ENCODE results near the gene ZBTB34.

DNA sequence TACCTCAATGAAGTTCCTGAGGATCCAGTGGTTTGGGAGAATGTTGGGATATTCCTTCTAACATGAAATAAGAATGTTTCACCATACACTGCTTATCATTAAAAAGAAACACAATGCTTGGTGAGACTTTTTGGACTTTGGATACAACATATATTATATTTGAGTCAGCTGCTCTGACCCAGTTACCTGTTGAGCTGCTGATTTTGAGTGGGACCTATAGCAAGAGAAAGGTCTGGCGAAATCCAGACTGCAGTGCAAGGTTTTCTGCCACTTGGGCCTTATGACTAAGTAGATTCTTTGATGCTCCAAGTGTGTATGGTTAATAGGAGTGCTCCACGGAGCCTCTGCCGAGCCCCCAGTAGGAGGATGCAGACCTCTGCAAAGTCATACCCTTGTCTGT, 44.1 kb downstream of the ZBTB34 start:
- no peak for TF ChIP-seq CTCF (IDR thresholded peaks at IDR 0.05)
- TF ChIP-seq POLR2A (IDR thresholded peaks at IDR 0.05): no peak
